Measurements from ENCODE around the gene MORN1. TPM values are rescaled to one million over a fixed set of nuclear protein-coding genes. Genes with fewer than 3 reads are reported as not detected.

MORN1 gene
- total and polyA plus RNA-seq, 2 of the 4 experiments (the other 2 are of a cell fraction), result 3.0 to 4.2 TPM

GRCh38 chr1:2402420-2402819, 11.1 kb upstream of the MORN1 start:
- no peak overlapping the region for H4K8ac ChIP-seq (ENCODE audit: low read depth in 2 of 2, low read length in 2 of 2)
- TF ChIP-seq RFX5 (IDR thresholded peaks at IDR 0.05; ENCODE audit: low read depth, low read length) (no peak), MXI1 (IDR thresholded peaks at IDR 0.05; ENCODE audit: borderline replicate concordance, low read depth, low read length) (no peak), CEBPB (IDR thresholded peaks at IDR 0.05; ENCODE audit: low read depth, low read length) (no peak), USF2 (IDR thresholded peaks at IDR 0.05; ENCODE audit: low read depth, low read length) (no peak), POLR2A (IDR thresholded peaks at IDR 0.05; ENCODE audit: low read depth, low read length) (no peak)

More at GRCh38 chr1:2402420-2402819, 11.1 kb upstream of the MORN1 start:
- H3K4ac ChIP-seq (ENCODE audit: low read depth, low read length), result no peak overlapping the region
- H4K91ac ChIP-seq (ENCODE audit: insufficient read depth, low read depth, low read length), result no peak overlapping the region
- no peak overlapping the region for H2AFZ ChIP-seq (replicated peaks; ENCODE audit: low read length, poor library complexity)
- ChIA-PET POLR2A (ENCODE audit: unreplicated experiment) (no interaction called here), CTCF (no interaction called here)
- no peak for ATAC-seq (ENCODE audit: low read depth)
- WGBS, 2 experiments (ENCODE audit: extremely low coverage in 2 of 2, insufficient read length in 1 of 2), result 96% methylated on average over 13 of the region's 23 CpGs; no CpG with 5 or more reads in 1 of the 2 experiments
- H3K56ac ChIP-seq (ENCODE audit: extremely low read depth, insufficient read depth, low read length), result no peak overlapping the region
- no peak overlapping the region for H2BK20ac ChIP-seq (ENCODE audit: low read depth, low read length)
- in situ Hi-C loops (cut with MboI; ENCODE audit: low sequenced_read_pairs), result loop anchor here (25.0 kb wide), 1 partner anchor 910 kb away; no protein-coding TSS in a partner anchor
- dilution Hi-C loops (cut with HindIII; ENCODE audit: low sequenced_read_pairs, unreplicated experiment), result no loop called here
- H4K5ac ChIP-seq (ENCODE audit: low read depth, low read length), result no peak overlapping the region
- BruUV-seq (replicated peaks), result no TSS peak
- peak overlapping the region; percentile 17 for H2AK9ac ChIP-seq (replicated peaks; ENCODE audit: low read depth, low read length, poor library complexity)
- no peak overlapping the region for H3K27ac ChIP-seq (ENCODE audit: insufficient read depth, low read length)
- H3K14ac ChIP-seq (replicated peaks; ENCODE audit: low read depth, low read length), result no peak overlapping the region
- no peak overlapping the region for H3K23ac ChIP-seq (ENCODE audit: low read depth, low read length)
- no peaks in the 10 kb centered on the region for H3K9me1 ChIP-seq (ENCODE audit: insufficient read depth, low read length)
- no peak overlapping the region for H2BK120ac ChIP-seq (ENCODE audit: low read depth, low read length)
- intact Hi-C loops (cut with micrococcal nuclease), result no loop called here
- H3K79me1 ChIP-seq (ENCODE audit: low read depth in 1 of 2, low read length in 2 of 2), result peaks cover 21 to 62% of the 10 kb centered on the region in 2 experiments
- peaks cover 8% of the 10 kb centered on the region for H3K4me1 ChIP-seq (ENCODE audit: control insufficient read depth, insufficient read depth, low read length)
- H2AK5ac ChIP-seq (ENCODE audit: low read depth, low read length), result no peak overlapping the region
- H4K20me1 ChIP-seq (ENCODE audit: insufficient read depth, low read length), result peaks cover 42% of the 10 kb centered on the region
- H3K4me2 ChIP-seq (ENCODE audit: low read depth, low read length), result no peak overlapping the region
- no peaks in the 10 kb centered on the region for H3K9me3 ChIP-seq (ENCODE audit: control insufficient read depth, insufficient read depth, low read length)
- H3K4me3 ChIP-seq (ENCODE audit: insufficient read depth, low read depth, low read length), result no peak overlapping the region
- H3K18ac ChIP-seq (ENCODE audit: low read depth, low read length), result no peak overlapping the region
- no peaks in the 10 kb centered on the region for H3K27me3 ChIP-seq (ENCODE audit: control insufficient read depth, insufficient read depth, low read length)
- no peak overlapping the region for H2BK5ac ChIP-seq (ENCODE audit: low read depth, low read length, poor library complexity, severe bottlenecking)
- no peak overlapping the region for H3K9ac ChIP-seq (ENCODE audit: low read depth, low read length)
- H2BK15ac ChIP-seq (ENCODE audit: low read depth, low read length), result no peak overlapping the region
- DNase-seq, result no peak
- peaks cover 87% of the 10 kb centered on the region for H3K36me3 ChIP-seq (ENCODE audit: control insufficient read depth, insufficient read depth, low read length)

Data from IMR-90 (cell line).